ACC112 (cell line): ENCODE data around the gene POLA2.
A peak's percentile ranks its signal among the peaks of the same experiment; 100 is the strongest.
"Not testable (repeated sequence)": the region's sequence is repeated elsewhere in the genome, so short reads cannot be mapped to it uniquely, and the experiment has no call there.

Experiments
- H2AFZ ChIP-seq: fragments of 200-600 bp; sonication (generic); one replicate; pipeline ENCODE4 v1.6.0; 2017; ENCODE audit warnings: antibody characterized with exemption, low read length; ENCODE audit not compliant: unreplicated experiment
- H3K27ac ChIP-seq: fragments of 200-600 bp; sonication (generic); 2 replicates; pipeline ENCODE4 v1.5.1; 2014; ENCODE audit warnings: low read depth, mild to moderate bottlenecking, antibody characterized with exemption, low read length, moderate library complexity
- H3K27me3 ChIP-seq: fragments of 200-600 bp; sonication (generic); 2 replicates; pipeline ENCODE4 v1.6.1; 2014; ENCODE audit warnings: mild to moderate bottlenecking, antibody characterized with exemption, low read length, moderate library complexity, mixed read lengths; ENCODE audit not compliant: insufficient read depth
- H3K36me3 ChIP-seq: fragments of 200-600 bp; sonication (generic); 2 replicates; pipeline ENCODE4 v1.6.1; 2016; ENCODE audit warnings: mild to moderate bottlenecking, antibody characterized with exemption, low read length, moderate library complexity, mixed read lengths; ENCODE audit not compliant: insufficient read depth
- H3K4me1 ChIP-seq: fragments of 200-600 bp; sonication (generic); one replicate; pipeline ENCODE4 v1.6.1; 2016; ENCODE audit warnings: low read length, mixed read lengths; ENCODE audit not compliant: insufficient read depth, unreplicated experiment, control insufficient read depth
- H3K4me3 ChIP-seq: fragments of 200-600 bp; sonication (generic); 2 replicates; pipeline ENCODE4 v1.5.1; 2014; ENCODE audit warnings: mild to moderate bottlenecking, low read depth, low read length
- H3K79me2 ChIP-seq: fragments of 200-600 bp; sonication (generic); one replicate; pipeline ENCODE4 v1.6.0; 2016; ENCODE audit warnings: low read length; ENCODE audit not compliant: control insufficient read depth, unreplicated experiment, insufficient read depth

POLA2 gene

DNA sequence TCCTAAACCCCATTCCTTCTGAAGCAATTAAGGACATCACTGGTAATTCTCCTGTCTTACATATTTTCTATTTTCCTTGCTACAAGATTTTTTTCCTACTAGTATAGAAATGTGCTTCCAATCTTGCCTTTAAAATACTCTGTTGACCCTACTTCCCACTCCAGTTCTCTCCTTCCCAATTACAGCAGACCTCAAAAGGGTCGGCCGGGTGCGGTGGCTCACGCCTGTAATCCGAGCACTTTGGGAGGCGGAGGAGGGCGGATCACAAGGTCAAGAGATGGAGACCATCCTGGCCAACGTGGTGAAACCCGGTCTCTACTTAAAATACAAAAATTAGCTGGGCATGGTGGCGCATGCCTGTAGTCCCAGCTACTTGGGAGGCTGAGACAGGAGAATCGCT lies 3.0 kb downstream of the POLA2 start:
- H3K36me3 ChIP-seq, H2AFZ ChIP-seq: not testable (repeated sequence)
- H3K79me2 ChIP-seq = peaks cover 47% of the 10 kb centered on the region

DNA sequence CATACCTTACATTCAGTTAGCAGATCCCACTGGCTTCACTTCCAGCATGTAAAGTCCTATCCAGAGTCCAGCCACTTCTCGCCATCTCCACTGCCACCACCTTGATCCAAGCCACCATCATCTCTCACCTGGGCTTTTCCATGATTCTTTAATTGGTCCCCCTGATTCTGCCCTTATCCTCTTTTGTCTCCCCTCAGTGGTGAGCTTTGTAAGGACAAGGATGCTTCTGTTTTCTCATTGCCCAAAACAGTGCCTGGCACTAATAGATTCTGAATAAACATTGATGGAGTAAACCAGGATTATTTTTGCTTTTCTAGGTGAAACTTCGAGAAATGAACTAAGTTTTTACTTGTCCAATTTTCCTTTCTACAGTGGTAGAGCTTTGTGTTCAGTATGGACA lies 4.4 kb downstream of the POLA2 start:
- Histone ChIP-seq H3K36me3 (peaks cover 7% of the 10 kb centered on the region), H3K27ac (no peak overlapping the region), H3K4me1 (peaks cover 9% of the 10 kb centered on the region), H3K27me3 (no peaks in the 10 kb centered on the region), H2AFZ (no peak overlapping the region), H3K4me3 (no peak overlapping the region), H3K79me2 (peaks cover 47% of the 10 kb centered on the region)

More for the DNA sequence above, 3.0 kb downstream of the POLA2 start:
- not testable (repeated sequence) for H3K27ac ChIP-seq, H3K4me3 ChIP-seq, H3K27me3 ChIP-seq
- H3K4me1 ChIP-seq = peaks cover 11% of the 10 kb centered on the region

DNA sequence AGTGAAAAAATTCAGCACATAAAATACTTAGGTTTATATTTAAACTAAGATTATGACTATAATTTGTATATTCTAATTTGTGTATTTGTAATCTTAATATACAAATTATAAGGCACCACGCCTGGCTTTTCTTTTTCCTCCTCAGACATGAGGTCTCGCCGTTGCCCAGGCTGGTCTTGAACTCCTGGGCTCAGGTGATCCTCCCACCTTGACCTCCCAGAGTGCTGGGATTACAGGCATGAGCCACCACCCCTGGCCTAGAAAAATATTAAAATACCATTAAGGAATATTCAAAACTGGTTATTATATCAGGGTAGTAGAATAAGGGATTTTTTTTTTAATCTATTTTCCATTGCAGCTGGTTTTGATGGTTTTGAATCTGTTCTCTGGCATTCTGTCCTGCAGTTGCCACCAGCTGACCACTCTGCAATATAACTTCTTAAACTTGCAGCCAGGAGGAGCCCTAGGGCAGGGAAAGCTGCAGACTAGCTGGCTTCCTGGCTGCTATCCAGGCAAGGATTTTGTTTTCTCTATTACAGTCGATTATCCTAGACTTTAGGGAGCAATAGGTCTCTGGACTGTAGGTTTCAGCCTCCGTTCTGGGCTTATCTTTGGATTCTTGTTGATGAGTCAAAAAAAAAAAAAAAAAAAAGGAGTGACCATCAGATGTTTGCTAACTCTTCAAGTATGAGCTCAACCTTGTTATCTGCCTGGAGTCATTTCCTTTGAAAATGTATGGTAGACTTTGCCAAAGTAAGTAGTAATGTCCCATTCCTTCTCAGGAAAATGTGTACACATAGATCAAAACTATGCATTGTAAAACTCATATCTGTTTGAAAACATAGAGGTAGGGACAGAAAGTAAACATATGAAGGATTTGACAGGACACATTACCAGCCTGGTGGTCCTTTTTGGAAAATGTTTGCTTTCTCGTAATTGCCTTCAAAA lies 13.2 kb downstream of the POLA2 start:
- H3K27me3 ChIP-seq = no peaks in the 10 kb centered on the region
- peaks cover 29% of the 10 kb centered on the region for H3K36me3 ChIP-seq
- H3K4me3 ChIP-seq = peak overlapping the region; percentile 42; the same call in 1 of the 2 replicates
- H2AFZ ChIP-seq = no peak overlapping the region
- H3K79me2 ChIP-seq = peaks cover 9% of the 10 kb centered on the region
- peaks cover 39% of the 10 kb centered on the region for H3K4me1 ChIP-seq
- H3K27ac ChIP-seq = peak overlapping the region; percentile 98

- Histone ChIP-seq H3K4me1 (peaks cover 48% of the 10 kb centered on the region), H3K36me3 (peaks cover 29% of the 10 kb centered on the region)
These were observed 14.1 kb downstream of the POLA2 start for GRCh38 chr11:65275906-65276305.

DNA sequence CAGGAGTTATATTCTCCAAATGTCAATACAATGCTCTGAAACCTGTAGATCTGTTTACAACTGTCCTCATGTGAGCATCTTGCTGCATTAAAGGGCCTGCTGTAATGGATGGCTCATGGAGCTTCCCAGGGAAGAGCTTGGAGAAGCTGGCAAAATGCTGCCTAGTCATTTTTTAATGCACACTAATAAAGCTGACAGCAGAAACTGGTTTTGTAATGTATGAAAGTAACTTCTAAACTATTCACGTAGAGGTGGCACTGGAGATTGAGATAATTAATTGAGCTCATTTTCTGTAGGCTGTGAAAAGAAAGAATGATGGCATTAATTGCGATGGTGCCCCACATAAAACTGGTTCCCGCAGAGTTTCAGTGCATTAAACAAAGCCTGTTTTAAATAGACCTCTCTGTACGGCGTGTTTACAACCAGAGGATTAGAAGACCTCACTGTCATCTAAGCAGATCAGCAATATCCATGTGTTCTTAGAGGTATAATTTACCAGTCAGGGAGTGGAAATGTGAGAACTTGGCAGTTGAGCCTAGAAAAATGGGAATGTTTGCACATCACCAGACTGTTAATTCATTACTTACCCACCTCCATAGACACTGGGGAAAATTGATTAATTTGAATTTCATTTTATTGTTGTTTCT lies 16.0 kb downstream of the POLA2 start:
- no peaks in the 10 kb centered on the region for H3K27me3 ChIP-seq
- H3K36me3 ChIP-seq = peaks cover 40% of the 10 kb centered on the region
- H3K27ac ChIP-seq = peak overlapping the region; percentile 96
- no peak overlapping the region for H3K4me3 ChIP-seq
- no peak overlapping the region for H2AFZ ChIP-seq
- H3K4me1 ChIP-seq = peaks cover 52% of the 10 kb centered on the region
- H3K79me2 ChIP-seq = peaks cover 9% of the 10 kb centered on the region

More at GRCh38 chr11:65275906-65276305, 14.1 kb downstream of the POLA2 start:
- H3K4me3 ChIP-seq = no peak overlapping the region
- peaks cover 9% of the 10 kb centered on the region for H3K79me2 ChIP-seq
- no peak overlapping the region for H2AFZ ChIP-seq
- H3K27me3 ChIP-seq = no peaks in the 10 kb centered on the region
- peak overlapping the region; percentile 98 for H3K27ac ChIP-seq

DNA sequence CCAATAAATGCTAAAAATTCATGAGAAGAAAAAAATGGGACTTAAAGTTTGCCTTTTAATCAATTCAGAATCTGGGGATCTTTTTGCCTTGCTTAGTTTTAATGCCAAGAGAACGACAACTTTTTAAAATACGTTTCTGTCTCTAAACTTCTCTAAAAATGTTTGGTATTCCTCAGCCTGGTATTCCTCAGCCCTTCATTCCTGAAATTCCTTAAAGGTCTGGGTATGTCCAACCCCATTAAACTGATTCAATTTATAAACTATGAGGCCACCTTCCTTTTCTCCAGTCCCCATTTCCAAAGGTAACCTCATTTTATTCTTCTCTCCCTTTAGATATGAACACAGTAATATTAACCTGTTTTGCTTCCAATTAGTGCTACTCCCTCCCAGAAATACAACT lies 16.6 kb downstream of the POLA2 start:
- Histone ChIP-seq H2AFZ (no peak overlapping the region), H3K27me3 (no peaks in the 10 kb centered on the region), H3K4me3 (no peak overlapping the region; the same call in 1 of the 2 replicates), H3K36me3 (peaks cover 40% of the 10 kb centered on the region), H3K4me1 (peaks cover 52% of the 10 kb centered on the region), H3K27ac (peak overlapping the region; percentile 96), H3K79me2 (peaks cover 9% of the 10 kb centered on the region)

- peak overlapping the region; percentile 0; the same call in 1 of the 2 replicates for H3K4me3 ChIP-seq
- peaks cover 40% of the 10 kb centered on the region for H3K36me3 ChIP-seq
- peaks cover 52% of the 10 kb centered on the region for H3K4me1 ChIP-seq
- H3K79me2 ChIP-seq = peaks cover 9% of the 10 kb centered on the region
- no peaks in the 10 kb centered on the region for H3K27me3 ChIP-seq
- H3K27ac ChIP-seq = peak overlapping the region; percentile 96
- no peak overlapping the region for H2AFZ ChIP-seq
These were observed 17.5 kb downstream of the POLA2 start for GRCh38 chr11:65279279-65279678.

- peaks cover 9% of the 10 kb centered on the region for H3K79me2 ChIP-seq
- H3K27ac ChIP-seq = peak overlapping the region; percentile 96
- H2AFZ ChIP-seq = no peak overlapping the region
- H3K4me3 ChIP-seq = peak overlapping the region; percentile 4; the same call in 1 of the 2 replicates
- peaks cover 40% of the 10 kb centered on the region for H3K36me3 ChIP-seq
- H3K27me3 ChIP-seq = no peaks in the 10 kb centered on the region
- H3K4me1 ChIP-seq = peaks cover 52% of the 10 kb centered on the region
These were observed 18.1 kb downstream of the POLA2 start for GRCh38 chr11:65279741-65280440.

GRCh38 chr11:65280646-65281045 lies 18.9 kb downstream of the POLA2 start:
- Histone ChIP-seq H3K27ac (peak overlapping the region; percentile 96), H3K36me3 (peaks cover 40% of the 10 kb centered on the region), H3K27me3 (no peaks in the 10 kb centered on the region), H3K79me2 (peaks cover 9% of the 10 kb centered on the region), H3K4me1 (peaks cover 48% of the 10 kb centered on the region), H2AFZ (no peak overlapping the region), H3K4me3 (peak overlapping the region; percentile 4; the same call in 1 of the 2 replicates)

DNA sequence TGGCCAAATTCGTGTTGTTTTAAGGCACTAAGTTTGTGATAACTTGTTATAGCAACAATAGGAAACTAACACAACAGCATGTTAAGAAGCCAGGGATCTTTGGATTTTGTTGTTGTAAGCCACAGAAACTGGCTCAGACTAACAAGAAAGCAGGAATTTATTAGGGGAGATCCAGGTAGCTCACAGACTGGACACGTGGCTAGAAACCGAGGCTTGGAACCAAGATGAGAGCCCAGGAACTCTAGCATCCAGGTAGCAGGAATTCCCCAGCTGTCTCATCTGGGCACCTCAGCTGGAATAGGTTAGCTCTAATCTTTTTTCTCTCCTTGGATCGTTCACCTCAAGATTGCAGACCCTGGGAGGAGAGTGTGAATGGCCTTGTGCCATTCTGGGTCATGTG lies 24.9 kb downstream of the POLA2 start:
- no peaks in the 10 kb centered on the region for H3K27me3 ChIP-seq
- no peak overlapping the region for H3K4me3 ChIP-seq
- peaks cover 28% of the 10 kb centered on the region for H3K4me1 ChIP-seq
- H3K79me2 ChIP-seq = no peaks in the 10 kb centered on the region
- H2AFZ ChIP-seq = no peak overlapping the region
- peaks cover 18% of the 10 kb centered on the region for H3K36me3 ChIP-seq
- no peak overlapping the region for H3K27ac ChIP-seq
